Spinal cord (tissue), 10 donors: ENCODE measurements around the gene PITPNC1. TPM values are rescaled to one million over a fixed set of nuclear protein-coding genes. Genes with fewer than 3 reads are reported as not detected.
A peak's percentile ranks its signal among the peaks of the same experiment; 100 is the strongest.
"Not testable (repeated sequence)": the region's sequence is repeated elsewhere in the genome, so short reads cannot be mapped to it uniquely, and the experiment has no call there.

ENCODE experiments used
- DNase-seq, 6 donors: peaks; one replicate each; pipeline versions ENCODE4 v3.0.0 to v3.0.0-alpha.2; 2013 to 2015; ENCODE audit warnings: low spot score in 6 of 6, low read depth in 4 of 6
- H3K27ac ChIP-seq: one replicate; pipeline ENCODE4 v1.5.1; 2013; ENCODE audit warnings: low read depth, low read length, control low read depth
- H3K27me3 ChIP-seq: one replicate; pipeline ENCODE4 v1.6.1; 2013; ENCODE audit warnings: low read length; ENCODE audit not compliant: control insufficient read depth, insufficient read depth
- H3K36me3 ChIP-seq: one replicate; pipeline ENCODE4 v1.6.1; 2013; ENCODE audit warnings: low read length; ENCODE audit not compliant: control insufficient read depth, insufficient read depth
- H3K4me1 ChIP-seq: one replicate; pipeline ENCODE4 v1.6.1; 2013; ENCODE audit warnings: low read length; ENCODE audit not compliant: control insufficient read depth, insufficient read depth
- H3K4me3 ChIP-seq: one replicate; pipeline ENCODE4 v1.5.1; 2013; ENCODE audit warnings: low read depth, low read length, control low read depth
- H3K9me3 ChIP-seq: one replicate; pipeline ENCODE4 v1.6.1; 2013; ENCODE audit warnings: low read length; ENCODE audit not compliant: control insufficient read depth, insufficient read depth
- WGBS: methylation state at CpG from one replicate; pipeline ENCODE4 v1.1.5; 2013; ENCODE audit warnings: missing lambda C conversion rate; ENCODE audit not compliant: insufficient coverage; 5-methylcytosine and 5-hydroxymethylcytosine counted together
- polyA plus RNA-seq, 2 donors: library from polyadenylated mRNA; unstranded; fragments of 120-200 nt; gene quantifications; one replicate each; pipeline ENCODE4 v1.2.1, GENCODE V29; 2013; ENCODE audit not compliant: insufficient read length in 2 of 2
- total RNA-seq, 2 donors: library from RNA; depleted of rRNA in 1 of 2; stranded (reverse); fragments of 120-200 nt in 1 of 2; fragments of >200 nt in 1 of 2; gene quantifications; one replicate each; pipeline versions ENCODE4 v1.2.3 to v1.2.4, GENCODE V29; 2013 to 2014
- donor health status: healthy.

The PITPNC1 gene
- total and polyA plus RNA-seq, 4 donors = 34.5 to 71.1 (median 60.8) TPM

DNA sequence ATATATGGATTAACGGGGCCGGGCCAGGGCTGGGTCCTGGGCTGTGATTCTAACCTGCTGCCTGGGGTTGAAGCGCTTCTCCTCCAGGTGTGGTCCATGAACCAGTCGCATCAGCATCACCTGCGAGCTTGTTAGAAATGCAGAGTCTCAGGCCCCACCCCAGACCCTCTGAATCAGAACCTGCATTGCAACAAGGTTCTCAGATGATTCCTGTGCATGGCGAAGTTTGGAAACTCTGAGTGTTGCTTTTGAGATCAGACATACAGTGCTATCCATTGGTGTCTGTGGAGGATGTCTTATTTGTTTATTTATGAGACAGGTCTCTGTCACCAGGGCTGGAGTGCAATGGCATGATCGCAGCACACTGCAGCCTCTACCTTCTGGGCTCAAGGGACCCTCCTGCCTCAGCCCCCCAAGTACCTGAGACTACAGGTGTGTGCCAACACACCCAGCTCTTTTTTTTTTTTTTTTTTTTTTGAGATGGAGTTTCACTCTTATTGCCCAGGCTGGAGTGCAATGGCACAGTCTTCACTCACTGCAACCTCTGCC, 99.8 kb downstream of the PITPNC1 start:
- H3K27me3 ChIP-seq = no peaks in the 10 kb centered on the region
- peaks cover 60% of the 10 kb centered on the region for H3K4me1 ChIP-seq
- H3K4me3 ChIP-seq = no peak overlapping the region
- H3K36me3 ChIP-seq = no peaks in the 10 kb centered on the region
- 97% methylated on average over 6 of the region's 7 CpGs for WGBS
- H3K27ac ChIP-seq = peak overlapping the region; percentile 89
- DNase-seq = no peak
- H3K9me3 ChIP-seq = no peaks in the 10 kb centered on the region

DNA sequence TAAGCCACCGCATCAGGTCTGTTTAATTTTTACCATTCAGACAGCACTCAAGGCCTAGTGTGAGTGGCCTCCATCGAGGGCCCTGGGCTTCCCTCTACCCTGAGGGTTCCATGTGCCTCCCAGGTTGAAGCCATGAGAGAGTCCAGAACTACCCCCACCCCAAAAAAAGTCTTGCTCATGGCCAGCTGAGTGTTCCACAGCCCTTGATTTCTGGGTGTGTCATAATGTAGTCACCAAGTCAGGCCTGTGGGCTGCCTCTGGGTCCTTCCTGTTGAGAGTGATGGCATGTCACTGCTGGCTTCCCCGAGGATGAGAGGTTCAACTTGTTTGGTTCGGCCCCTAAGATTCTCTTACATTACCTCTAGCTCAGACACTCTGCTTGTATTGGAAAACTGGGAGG, 100.6 kb downstream of the PITPNC1 start:
- WGBS = 100% methylated on average over 1 of the region's 4 CpGs
- Histone ChIP-seq H3K4me1 (peaks cover 60% of the 10 kb centered on the region), H3K27ac (peak overlapping the region; percentile 89), H3K36me3 (no peaks in the 10 kb centered on the region), H3K4me3 (no peak overlapping the region), H3K9me3 (no peaks in the 10 kb centered on the region), H3K27me3 (no peaks in the 10 kb centered on the region)
- DNase-seq = no peak

- peaks cover 57% of the 10 kb centered on the region for H3K4me1 ChIP-seq
- DNase-seq = peak in 2 of 6 donors; percentile 74 to 86
- H3K27ac ChIP-seq = peak overlapping the region; percentile 89
- 9% methylated on average over 3 of the region's 8 CpGs for WGBS
- no peaks in the 10 kb centered on the region for H3K36me3 ChIP-seq
- no peak overlapping the region for H3K4me3 ChIP-seq
- H3K9me3 ChIP-seq = no peaks in the 10 kb centered on the region
- no peaks in the 10 kb centered on the region for H3K27me3 ChIP-seq
Observed at GRCh38 chr17:67478401-67479041, 101.4 kb downstream of the PITPNC1 start.

DNA sequence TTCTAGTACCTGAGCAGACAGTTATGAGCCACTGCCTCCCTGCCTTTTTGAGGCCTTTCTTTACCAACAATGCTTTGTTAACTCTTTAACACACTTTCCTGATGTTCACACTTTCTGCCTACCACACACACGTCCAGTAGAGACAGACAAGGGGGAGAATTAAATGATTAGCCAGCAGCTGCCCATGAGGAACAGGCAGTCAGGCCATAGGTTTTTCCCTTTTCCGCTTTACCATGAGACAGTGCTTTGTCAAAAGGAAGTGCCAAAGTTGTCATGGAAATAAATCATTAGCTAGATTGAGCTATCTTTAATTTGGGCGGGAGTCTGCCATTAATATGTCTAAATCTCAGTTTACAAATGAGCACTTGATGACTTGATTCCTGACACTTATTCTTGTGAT, 102.1 kb downstream of the PITPNC1 start:
- H3K9me3 ChIP-seq = no peaks in the 10 kb centered on the region
- H3K27me3 ChIP-seq = no peaks in the 10 kb centered on the region
- H3K4me1 ChIP-seq = peaks cover 52% of the 10 kb centered on the region
- H3K27ac ChIP-seq = peak overlapping the region; percentile 89
- peak in 1 of 6 donors; percentile 6 for DNase-seq
- no peaks in the 10 kb centered on the region for H3K36me3 ChIP-seq
- WGBS = no CpG with 5 or more reads among the region's 3 CpGs
- H3K4me3 ChIP-seq = no peak overlapping the region

GRCh38 chr17:67480959-67481358, 103.9 kb downstream of the PITPNC1 start:
- not testable (repeated sequence) for H3K27me3 ChIP-seq, DNase-seq, H3K36me3 ChIP-seq, H3K27ac ChIP-seq, H3K4me3 ChIP-seq, H3K9me3 ChIP-seq
- peaks cover 35% of the 10 kb centered on the region for H3K4me1 ChIP-seq
- 97% methylated on average over 7 of the region's 11 CpGs for WGBS

DNA sequence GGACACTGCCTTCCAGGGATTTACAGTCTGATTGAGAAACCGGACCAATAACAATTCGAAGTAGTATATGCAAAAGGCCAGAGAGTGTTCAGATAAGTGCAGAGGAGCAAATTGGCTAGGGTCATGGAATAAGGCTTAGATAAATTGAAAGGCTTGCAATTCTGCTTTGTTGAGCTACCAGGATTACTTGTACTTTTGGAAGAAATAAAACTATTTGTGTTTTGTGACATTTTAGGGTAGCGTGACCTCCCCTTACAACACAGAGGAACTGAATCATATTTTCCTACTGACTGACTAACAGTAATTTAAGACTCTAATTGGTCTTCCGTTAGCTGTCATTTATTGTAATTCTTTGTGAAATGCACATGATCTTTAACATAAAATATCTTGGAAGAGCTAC, 104.7 kb downstream of the PITPNC1 start:
- WGBS = 79% methylated on average over 2 of the region's 4 CpGs
- Histone ChIP-seq H3K9me3 (no peaks in the 10 kb centered on the region), H3K4me1 (peaks cover 30% of the 10 kb centered on the region), H3K27me3 (no peaks in the 10 kb centered on the region), H3K4me3 (no peak overlapping the region), H3K36me3 (no peaks in the 10 kb centered on the region), H3K27ac (no peak overlapping the region)
- no peak for DNase-seq

DNA sequence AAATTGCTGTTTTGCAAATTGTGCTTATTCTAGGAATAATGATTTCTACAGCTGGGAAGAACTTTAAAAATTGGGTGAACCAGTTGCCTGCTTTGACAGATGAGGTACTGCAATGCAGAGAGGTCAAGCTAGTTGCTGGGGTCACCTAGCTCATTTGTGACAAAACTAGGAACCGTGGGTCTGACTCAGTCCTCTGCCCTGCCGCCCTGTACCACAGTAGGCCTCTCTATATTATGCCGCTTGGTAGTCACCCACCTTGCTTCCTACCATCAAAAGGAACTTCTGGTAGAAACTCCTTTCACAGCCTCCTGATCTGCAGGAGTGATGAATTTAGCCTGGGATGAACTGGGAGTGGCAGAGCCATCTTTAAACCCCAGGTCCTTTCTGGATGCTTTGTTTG, 105.7 kb downstream of the PITPNC1 start:
- H3K4me1 ChIP-seq = peaks cover 30% of the 10 kb centered on the region
- no peaks in the 10 kb centered on the region for H3K36me3 ChIP-seq
- no peaks in the 10 kb centered on the region for H3K9me3 ChIP-seq
- no peak for DNase-seq
- no peak overlapping the region for H3K4me3 ChIP-seq
- WGBS = 88% methylated on average over 2 of the region's 3 CpGs
- H3K27ac ChIP-seq = no peak overlapping the region
- no peaks in the 10 kb centered on the region for H3K27me3 ChIP-seq

DNA sequence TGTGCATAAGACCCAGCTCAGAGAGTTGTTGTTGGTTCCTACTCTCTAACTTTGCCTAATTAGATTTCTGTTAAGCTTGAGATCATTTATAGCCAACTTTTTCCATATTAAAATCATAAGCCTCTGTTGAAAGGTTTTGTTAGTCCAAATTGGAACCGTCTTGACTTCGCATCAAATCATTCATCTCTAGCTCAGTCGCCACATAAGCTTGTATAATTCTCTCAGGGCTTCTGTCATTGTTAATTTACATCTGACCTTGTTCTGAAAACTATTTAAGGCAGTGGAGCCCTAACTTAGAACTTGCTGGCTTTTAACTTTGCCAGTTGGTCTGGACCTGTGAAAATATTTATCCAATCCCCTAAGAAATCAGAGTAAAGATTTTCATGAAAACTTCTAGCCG, 107.2 kb downstream of the PITPNC1 start:
- H3K4me1 ChIP-seq = peaks cover 31% of the 10 kb centered on the region
- no peak for DNase-seq

GRCh38 chr17:67485666-67486065, 108.6 kb downstream of the PITPNC1 start:
- H3K27ac ChIP-seq = no peak overlapping the region
- WGBS = 83% methylated on average over 1 of the region's 7 CpGs

More for the DNA sequence above, 107.2 kb downstream of the PITPNC1 start:
- no CpG with 5 or more reads among the region's 4 CpGs for WGBS
- Histone ChIP-seq H3K9me3 (no peaks in the 10 kb centered on the region), H3K36me3 (no peaks in the 10 kb centered on the region), H3K27me3 (no peaks in the 10 kb centered on the region), H3K4me3 (no peak overlapping the region), H3K27ac (no peak overlapping the region)

GRCh38 chr17:67487506-67487905, 110.4 kb downstream of the PITPNC1 start:
- H3K27ac ChIP-seq = peak overlapping the region; percentile 80
- no peaks in the 10 kb centered on the region for H3K27me3 ChIP-seq
- 62% methylated on average over 7 of the region's 7 CpGs for WGBS
- no peak overlapping the region for H3K4me3 ChIP-seq
- no peak for DNase-seq
- H3K4me1 ChIP-seq = peaks cover 41% of the 10 kb centered on the region
- no peaks in the 10 kb centered on the region for H3K36me3 ChIP-seq
- no peaks in the 10 kb centered on the region for H3K9me3 ChIP-seq

More at GRCh38 chr17:67485666-67486065, 108.6 kb downstream of the PITPNC1 start:
- peak in 1 of 6 donors; percentile 67 for DNase-seq
- no peaks in the 10 kb centered on the region for H3K9me3 ChIP-seq
- no peak overlapping the region for H3K4me3 ChIP-seq
- no peaks in the 10 kb centered on the region for H3K27me3 ChIP-seq
- no peaks in the 10 kb centered on the region for H3K36me3 ChIP-seq
- peaks cover 33% of the 10 kb centered on the region for H3K4me1 ChIP-seq
